ENCODE data around the gene SLC25A53. TPM values are rescaled to one million over a fixed set of nuclear protein-coding genes. Genes with fewer than 3 reads are reported as not detected.

SLC25A53 gene
- total RNA-seq, 4 donors from 2014 or later = 23.9 to 28.8 (median 24.8) TPM

GRCh38 chrX:104165894-104166734 lies 9.3 kb upstream of the SLC25A53 start, which contains the start of gene FAM199X:
TSS of gene FAM199X (plus strand) at chrX:104166453. CDS start at chrX:104166786, 333 bp downstream.
- peaks cover 0 to 30% (median 23%) of the 10 kb centered on the region in 4 donors for H3K4me1 ChIP-seq
- intact Hi-C loops (cut with DNase I) = no loop called here
- 29% methylated on average over 33 of the region's 71 CpGs for WGBS

GRCh38 chrX:104151037-104151436 lies 5.8 kb downstream of the SLC25A53 start:
- no peak for TF ChIP-seq EP300 (IDR thresholded peaks at IDR 0.05)
- TF ChIP-seq CTCF (IDR thresholded peaks at IDR 0.05) = no peak
- no peak for TF ChIP-seq POLR2A (IDR thresholded peaks at IDR 0.05; ENCODE audit: low read depth)
- TF ChIP-seq POLR2AphosphoS5 (IDR thresholded peaks at IDR 0.05) = no peak
- WGBS = 31% methylated on average over 1 of the region's 1 CpG
- Histone ChIP-seq H3K27ac (replicated peaks in 1 of 4) (no peak overlapping the region), H3K36me3 (no peaks in the 10 kb centered on the region), H3K9me3 (no peaks in the 10 kb centered on the region), H3K4me1 (peaks cover 10 to 13% (median 11%) of the 10 kb centered on the region in 4 donors), H3K27me3 (no peaks in the 10 kb centered on the region), H3K4me3 (no peak overlapping the region)
- no peak for DNase-seq (ENCODE audit: extremely low spot score)
- intact Hi-C loops (cut with DNase I) = no loop called here

More at GRCh38 chrX:104165894-104166734, 9.3 kb upstream of the SLC25A53 start, which contains the start of gene FAM199X:
- peak within 1 kb of the TSS; percentile 74 to 79 (median 76) for H3K4me3 ChIP-seq
- DNase-seq (ENCODE audit: extremely low spot score) = peak; percentile 93
- no peaks in the 10 kb centered on the region for H3K36me3 ChIP-seq
- H3K27ac ChIP-seq (replicated peaks in 1 of 4) = peak within 1 kb of the TSS; percentile 82 to 89 (median 88)
- no peaks in the 10 kb centered on the region for H3K27me3 ChIP-seq
- TF ChIP-seq EP300 (IDR thresholded peaks at IDR 0.05) = no peak
- peak; percentile 47 to 50 for TF ChIP-seq POLR2AphosphoS5 (IDR thresholded peaks at IDR 0.05)
- TF ChIP-seq CTCF (IDR thresholded peaks at IDR 0.05) = peak; percentile 59 to 81 (median 65)
- TF ChIP-seq POLR2A (IDR thresholded peaks at IDR 0.05; ENCODE audit: low read depth) = no peak
- peaks cover 0 to 7% (median 0%) of the 10 kb centered on the region in 4 donors for H3K9me3 ChIP-seq

GRCh38 chrX:104141087-104141760 lies 15.6 kb downstream of the SLC25A53 start:
- Histone ChIP-seq H3K4me3 (no peak overlapping the region), H3K4me1 (peaks cover 0 to 4% (median 0%) of the 10 kb centered on the region in 4 donors), H3K9me3 (no peaks in the 10 kb centered on the region), H3K36me3 (no peaks in the 10 kb centered on the region), H3K27ac (replicated peaks in 1 of 4) (no peak overlapping the region), H3K27me3 (no peaks in the 10 kb centered on the region)
- intact Hi-C loops (cut with DNase I) = no loop called here
- TF ChIP-seq CTCF (IDR thresholded peaks at IDR 0.05) (no peak), EP300 (IDR thresholded peaks at IDR 0.05) (no peak), POLR2A (IDR thresholded peaks at IDR 0.05; ENCODE audit: low read depth) (no peak), POLR2AphosphoS5 (IDR thresholded peaks at IDR 0.05) (no peak)
- no peak for DNase-seq (ENCODE audit: extremely low spot score)
- 79% methylated on average over 8 of the region's 8 CpGs for WGBS

GRCh38 chrX:104137496-104137895 lies 19.3 kb downstream of the SLC25A53 start:
- Histone ChIP-seq H3K9me3 (no peaks in the 10 kb centered on the region), H3K27ac (replicated peaks in 1 of 4) (no peak overlapping the region), H3K27me3 (no peaks in the 10 kb centered on the region), H3K4me3 (no peak overlapping the region), H3K4me1 (peaks cover 0 to 24% (median 13%) of the 10 kb centered on the region in 4 donors), H3K36me3 (no peaks in the 10 kb centered on the region)
- WGBS = 85% methylated on average over 3 of the region's 3 CpGs
- TF ChIP-seq EP300 (IDR thresholded peaks at IDR 0.05) = no peak
- no peak for TF ChIP-seq CTCF (IDR thresholded peaks at IDR 0.05)
- no peak for TF ChIP-seq POLR2AphosphoS5 (IDR thresholded peaks at IDR 0.05)
- no peak for TF ChIP-seq POLR2A (IDR thresholded peaks at IDR 0.05; ENCODE audit: low read depth)
- intact Hi-C loops (cut with DNase I) = loop anchor here (2.0 kb wide), 1 partner anchor 41 kb away; no protein-coding TSS in a partner anchor
- DNase-seq (ENCODE audit: extremely low spot score) = no peak
